ENCODE data around the gene CYFIP2. TPM values are rescaled to one million over a fixed set of nuclear protein-coding genes. Genes with fewer than 3 reads are reported as not detected.
A peak's percentile ranks its signal among the peaks of the same experiment; 100 is the strongest.

CYFIP2 gene
- total and polyA plus RNA-seq, 8 donors: 14.8 to 162 (median 24.4) TPM

DNA sequence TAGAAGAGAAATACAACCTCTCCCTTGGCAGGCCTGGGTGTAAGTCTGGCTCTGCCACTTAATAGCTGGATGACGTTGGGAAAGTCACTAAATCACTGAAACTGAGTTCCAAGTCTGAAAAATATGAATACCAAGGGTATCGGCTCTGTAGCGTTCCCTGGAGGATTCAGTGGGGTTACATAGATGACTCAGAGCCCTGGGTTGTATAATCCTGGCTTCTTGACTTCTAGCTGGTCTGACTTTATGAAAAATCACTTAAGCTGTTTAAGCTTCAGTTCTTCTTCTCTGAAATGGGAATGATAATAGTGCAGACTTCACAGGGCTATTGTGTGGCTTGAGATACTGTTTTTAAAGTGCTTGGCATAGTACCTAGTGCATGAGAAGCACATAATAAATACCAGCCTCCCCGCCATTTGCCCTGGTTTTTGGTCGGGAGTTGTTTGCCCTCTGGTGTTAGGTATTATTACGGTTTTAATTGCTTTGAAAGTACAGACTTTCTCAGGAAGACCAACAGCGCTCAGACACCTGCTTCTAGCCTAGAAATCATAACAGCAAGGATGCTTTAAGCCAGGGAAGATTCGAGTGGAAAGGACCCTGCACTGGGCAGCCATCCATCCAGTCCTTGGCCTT is 43.0 kb downstream of the CYFIP2 start:
- Histone ChIP-seq H3K36me3 (peaks cover 3 to 16% (median 9%) of the 10 kb centered on the region in 4 donors), H3K9me3 (no peaks in the 10 kb centered on the region), H3K27ac (peak overlapping the region in 1 of 5 donors; percentile 44), H3K4me3 (no peak overlapping the region), H3K27me3 (peaks cover 0 to 4% (median 0%) of the 10 kb centered on the region in 3 donors), H3K4me1 (no peaks in the 10 kb centered on the region)
- WGBS, 5 donors: 43 to 72% (median 52%) methylated on average over 8 of the region's 8 CpGs
- no peak for DNase-seq
- intact Hi-C loops (cut with DNase I; ENCODE audit: low total_unique reads): no loop called here
- TF ChIP-seq, protein P1, sequence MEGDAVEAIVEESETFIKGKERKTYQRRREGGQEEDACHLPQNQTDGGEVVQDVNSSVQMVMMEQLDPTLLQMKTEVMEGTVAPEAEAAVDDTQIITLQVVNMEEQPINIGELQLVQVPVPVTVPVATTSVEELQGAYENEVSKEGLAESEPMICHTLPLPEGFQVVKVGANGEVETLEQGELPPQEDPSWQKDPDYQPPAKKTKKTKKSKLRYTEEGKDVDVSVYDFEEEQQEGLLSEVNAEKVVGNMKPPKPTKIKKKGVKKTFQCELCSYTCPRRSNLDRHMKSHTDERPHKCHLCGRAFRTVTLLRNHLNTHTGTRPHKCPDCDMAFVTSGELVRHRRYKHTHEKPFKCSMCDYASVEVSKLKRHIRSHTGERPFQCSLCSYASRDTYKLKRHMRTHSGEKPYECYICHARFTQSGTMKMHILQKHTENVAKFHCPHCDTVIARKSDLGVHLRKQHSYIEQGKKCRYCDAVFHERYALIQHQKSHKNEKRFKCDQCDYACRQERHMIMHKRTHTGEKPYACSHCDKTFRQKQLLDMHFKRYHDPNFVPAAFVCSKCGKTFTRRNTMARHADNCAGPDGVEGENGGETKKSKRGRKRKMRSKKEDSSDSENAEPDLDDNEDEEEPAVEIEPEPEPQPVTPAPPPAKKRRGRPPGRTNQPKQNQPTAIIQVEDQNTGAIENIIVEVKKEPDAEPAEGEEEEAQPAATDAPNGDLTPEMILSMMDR (IDR thresholded peaks at IDR 0.05): no peak
- TF ChIP-seq EP300 (IDR thresholded peaks at IDR 0.05): no peak
- no peak for TF ChIP-seq POLR2A (IDR thresholded peaks at IDR 0.05)

GRCh38 chr5:157309796-157310195 is 43.9 kb downstream of the CYFIP2 start:
- Histone ChIP-seq H3K36me3 (peaks cover 3 to 24% (median 16%) of the 10 kb centered on the region in 4 donors), H3K9me3 (no peaks in the 10 kb centered on the region), H3K4me3 (no peak overlapping the region), H3K27ac (peak overlapping the region in 1 of 5 donors; percentile 32), H3K4me1 (no peaks in the 10 kb centered on the region), H3K27me3 (peaks cover 0 to 4% (median 0%) of the 10 kb centered on the region in 3 donors)
- 47 to 63% (median 54%) methylated on average over 5 to 14 of the region's 14 CpGs for WGBS, 5 donors
- intact Hi-C loops (cut with DNase I; ENCODE audit: low total_unique reads): loop anchor here (5.0 kb wide), 1 partner anchor 57 kb away; no protein-coding TSS in a partner anchor
- DNase-seq: no peak
- TF ChIP-seq, protein P1 (IDR thresholded peaks at IDR 0.05): no peak
- TF ChIP-seq EP300 (IDR thresholded peaks at IDR 0.05): no peak
- TF ChIP-seq POLR2A (IDR thresholded peaks at IDR 0.05): no peak
- TF ChIP-seq POLR2AphosphoS5 (IDR thresholded peaks at IDR 0.05): no peak

GRCh38 chr5:157311595-157311994 is 45.7 kb downstream of the CYFIP2 start:
- H3K27me3 ChIP-seq: peaks cover 0 to 4% (median 0%) of the 10 kb centered on the region in 3 donors
- 93 to 99% (median 94%) methylated on average over 10 to 11 of the region's 11 CpGs for WGBS, 5 donors
- peaks cover 3 to 29% (median 21%) of the 10 kb centered on the region in 4 donors for H3K36me3 ChIP-seq
- no peak for TF ChIP-seq EP300 (IDR thresholded peaks at IDR 0.05)
- TF ChIP-seq, protein P1 (IDR thresholded peaks at IDR 0.05): no peak
- no peak for TF ChIP-seq POLR2A (IDR thresholded peaks at IDR 0.05)
- TF ChIP-seq POLR2AphosphoS5 (IDR thresholded peaks at IDR 0.05): no peak
- intact Hi-C loops (cut with DNase I; ENCODE audit: low total_unique reads): loop anchor here (5.0 kb wide), 1 partner anchor 59 kb away; no protein-coding TSS in a partner anchor
- H3K9me3 ChIP-seq: no peaks in the 10 kb centered on the region
- H3K4me1 ChIP-seq: no peaks in the 10 kb centered on the region
- no peak for DNase-seq
- H3K27ac ChIP-seq: no peak overlapping the region
- no peak overlapping the region for H3K4me3 ChIP-seq

GRCh38 chr5:157312492-157312891 is 46.6 kb downstream of the CYFIP2 start:
- peaks cover 3 to 29% (median 21%) of the 10 kb centered on the region in 4 donors for H3K36me3 ChIP-seq
- peak; percentile 43 to 83 for DNase-seq
- intact Hi-C loops (cut with DNase I; ENCODE audit: low total_unique reads): loop anchor here (5.0 kb wide), 1 partner anchor 60 kb away; no protein-coding TSS in a partner anchor
- 22 to 27% (median 23%) methylated on average over 6 of the region's 6 CpGs for WGBS, 5 donors
- peaks cover 0 to 4% (median 0%) of the 10 kb centered on the region in 3 donors for H3K27me3 ChIP-seq
- TF ChIP-seq EP300 (IDR thresholded peaks at IDR 0.05) (no peak), POLR2A (IDR thresholded peaks at IDR 0.05) (no peak), POLR2AphosphoS5 (IDR thresholded peaks at IDR 0.05) (peak in 1 of 3 donors; percentile 23)
- TF ChIP-seq, protein P1 (IDR thresholded peaks at IDR 0.05): peak in 5 of 7 experiments; percentile 22 to 54 (median 35)
- no peak overlapping the region for H3K27ac ChIP-seq
- no peaks in the 10 kb centered on the region for H3K9me3 ChIP-seq
- H3K4me3 ChIP-seq: no peak overlapping the region
- H3K4me1 ChIP-seq: no peaks in the 10 kb centered on the region

All from stomach (tissue), 9 donors.